ENCODE measurements around the gene MRFAP1L1. TPM values are rescaled to one million over a fixed set of nuclear protein-coding genes. Genes with fewer than 3 reads are reported as not detected.

MRFAP1L1 gene
- total and polyA plus RNA-seq, 4 donors, result 46.1 to 75.1 (median 56.3) TPM

- ATAC-seq (ENCODE audit: insufficient read depth, low FRiP score), result no peak
Measured at GRCh38 chr4:6719611-6720179, 10.0 kb upstream of the MRFAP1L1 start.

GRCh38 chr4:6718932-6719610 is 9.4 kb upstream of the MRFAP1L1 start:
- ATAC-seq (ENCODE audit: insufficient read depth, low FRiP score), result no peak

More at GRCh38 chr4:6719611-6720179, 10.0 kb upstream of the MRFAP1L1 start:
- whole genome bisulfite sequencing, 2 donors, result 76 to 81% methylated on average over 8 of the region's 8 CpGs
- no peak for DNase-seq
- H3K36me3 ChIP-seq (ENCODE audit: control insufficient read depth in 4 of 4, insufficient read depth in 4 of 4, low read length in 4 of 4), result no peaks in the 10 kb centered on the region
- H3K4me1 ChIP-seq (ENCODE audit: control insufficient read depth in 5 of 5, insufficient read depth in 5 of 5, low read length in 5 of 5), result peaks cover 0 to 7% (median 0%) of the 10 kb centered on the region in 5 donors
- no peak for TF ChIP-seq CTCF (IDR thresholded peaks at IDR 0.05; ENCODE audit: control extremely low read depth, extremely low read depth)
- H3K9ac ChIP-seq (ENCODE audit: insufficient read depth in 1 of 2, low read length in 2 of 2), result no peak overlapping the region
- H3K27me3 ChIP-seq (ENCODE audit: control insufficient read depth in 3 of 3, insufficient read depth in 3 of 3, low read length in 2 of 3), result no peaks in the 10 kb centered on the region
- H3K27ac ChIP-seq (ENCODE audit: low read depth in 1 of 2, low read length in 1 of 2), result no peak overlapping the region
- no peaks in the 10 kb centered on the region for H3K9me3 ChIP-seq (ENCODE audit: control insufficient read depth in 4 of 4, insufficient read depth in 3 of 4, low read length in 3 of 4)
- H3K4me3 ChIP-seq, result no peak overlapping the region

GRCh38 chr4:6716958-6717655 is 7.4 kb upstream of the MRFAP1L1 start:
- Histone ChIP-seq H3K27ac (ENCODE audit: low read depth in 1 of 2, low read length in 1 of 2) (peak overlapping the region in 1 of 2 donors; percentile 96), H3K4me3 (peak overlapping the region; percentile 89), H3K36me3 (ENCODE audit: control insufficient read depth in 4 of 4, insufficient read depth in 4 of 4, low read length in 4 of 4) (no peaks in the 10 kb centered on the region), H3K4me1 (ENCODE audit: control insufficient read depth in 5 of 5, insufficient read depth in 5 of 5, low read length in 5 of 5) (peaks cover 0 to 7% (median 0%) of the 10 kb centered on the region in 5 donors), H3K9ac (ENCODE audit: insufficient read depth in 1 of 2, low read length in 2 of 2) (peak overlapping the region; percentile 68 to 78), H3K9me3 (ENCODE audit: control insufficient read depth in 4 of 4, insufficient read depth in 3 of 4, low read length in 3 of 4) (no peaks in the 10 kb centered on the region), H3K27me3 (ENCODE audit: control insufficient read depth in 3 of 3, insufficient read depth in 3 of 3, low read length in 2 of 3) (no peaks in the 10 kb centered on the region)
- no peak for ATAC-seq (ENCODE audit: insufficient read depth, low FRiP score)
- no peak for TF ChIP-seq CTCF (IDR thresholded peaks at IDR 0.05; ENCODE audit: control extremely low read depth, extremely low read depth)
- WGBS, 2 donors, result 38 to 48% methylated on average over 7 of the region's 7 CpGs
- no peak for DNase-seq

More at GRCh38 chr4:6718932-6719610, 9.4 kb upstream of the MRFAP1L1 start:
- H3K9me3 ChIP-seq (ENCODE audit: control insufficient read depth in 4 of 4, insufficient read depth in 3 of 4, low read length in 3 of 4), result no peaks in the 10 kb centered on the region
- H3K9ac ChIP-seq (ENCODE audit: insufficient read depth in 1 of 2, low read length in 2 of 2), result no peak overlapping the region
- H3K4me1 ChIP-seq (ENCODE audit: control insufficient read depth in 5 of 5, insufficient read depth in 5 of 5, low read length in 5 of 5), result peaks cover 0 to 7% (median 0%) of the 10 kb centered on the region in 5 donors
- no peaks in the 10 kb centered on the region for H3K36me3 ChIP-seq (ENCODE audit: control insufficient read depth in 4 of 4, insufficient read depth in 4 of 4, low read length in 4 of 4)
- 82 to 90% methylated on average over 7 of the region's 7 CpGs for WGBS, 2 donors
- no peak overlapping the region for H3K27ac ChIP-seq (ENCODE audit: low read depth in 1 of 2, low read length in 1 of 2)
- H3K4me3 ChIP-seq, result no peak overlapping the region
- no peak for TF ChIP-seq CTCF (IDR thresholded peaks at IDR 0.05; ENCODE audit: control extremely low read depth, extremely low read depth)
- no peaks in the 10 kb centered on the region for H3K27me3 ChIP-seq (ENCODE audit: control insufficient read depth in 3 of 3, insufficient read depth in 3 of 3, low read length in 2 of 3)
- no peak for DNase-seq

All from lung (tissue), 12 donors.